GM21526 (cell line): ENCODE measurements around the gene FBXL4.

Experiments used
- ATAC-seq: cut with Tn5 transposase; IDR thresholded peaks from one replicate; pipeline ENCODE4 v1.9.1; 2021; ENCODE audit warnings: moderate library complexity; ENCODE audit not compliant: unreplicated experiment, low FRiP score

Gene FBXL4

DNA sequence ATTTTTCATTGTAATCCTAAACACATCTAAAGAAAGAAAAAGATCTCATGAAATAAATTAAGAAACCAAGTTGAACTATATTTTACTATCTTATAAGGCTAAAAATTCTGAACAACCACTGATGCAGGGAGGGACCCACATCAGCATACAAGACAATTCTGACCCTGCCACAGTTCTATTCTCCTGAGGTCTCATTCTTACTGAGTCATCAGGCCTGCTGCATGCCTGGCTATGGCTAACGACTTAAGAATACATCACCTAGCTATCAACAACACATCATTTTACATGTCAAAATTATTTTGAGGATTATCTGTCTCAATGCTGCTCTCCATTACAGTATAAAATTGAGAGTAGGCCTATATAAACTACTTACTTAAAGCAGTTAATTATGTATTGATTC, 52.9 kb downstream of the FBXL4 start:
- ATAC-seq, result no peak

GRCh38 chr6:98887650-98888049, 60.1 kb downstream of the FBXL4 start:
- no peak for ATAC-seq

DNA sequence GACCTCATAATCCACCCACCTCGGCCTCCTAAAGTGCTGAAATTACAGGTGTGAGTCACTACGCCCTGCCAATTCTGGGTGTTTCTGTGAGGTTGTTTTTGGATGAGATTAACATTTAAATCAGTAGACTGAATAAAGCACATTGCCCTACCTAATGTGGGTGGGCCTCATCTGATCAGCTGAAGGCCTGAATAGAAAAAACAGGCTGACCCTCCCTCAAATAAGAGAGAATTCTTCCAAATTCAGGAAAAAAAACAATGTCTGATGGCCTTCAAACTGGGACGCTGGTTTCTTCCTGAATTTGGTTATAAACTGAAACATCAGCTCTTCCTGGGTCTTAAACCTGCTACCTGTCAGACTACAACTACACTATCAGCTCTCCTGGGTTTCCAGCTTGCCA, 62.4 kb downstream of the FBXL4 start:
- ATAC-seq, result no peak

- peak; percentile 85 for ATAC-seq
These were observed 67.3 kb downstream of the FBXL4 start for GRCh38 chr6:98880486-98880885.

- no peak for ATAC-seq
These were observed 70.5 kb downstream of the FBXL4 start for GRCh38 chr6:98877250-98877649.

DNA sequence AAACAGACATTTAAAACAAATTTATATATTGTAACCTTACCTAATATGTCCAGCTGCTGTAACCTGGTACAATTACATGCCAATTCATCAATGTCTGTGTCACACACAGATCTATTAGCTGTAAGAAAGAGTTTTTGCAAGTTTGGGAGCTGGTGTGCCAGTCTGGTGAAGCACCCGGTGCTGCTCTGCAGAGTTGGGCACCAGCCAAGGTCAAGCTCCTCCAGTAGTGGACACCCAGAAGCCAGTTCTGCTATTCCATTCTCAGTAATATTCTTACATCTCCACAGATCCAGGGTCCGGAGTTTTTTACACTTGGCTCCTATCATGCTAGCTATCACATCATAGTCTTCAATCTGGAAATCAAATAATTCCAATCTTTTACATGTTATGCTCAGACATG, 72.4 kb downstream of the FBXL4 start:
- no peak for ATAC-seq

GRCh38 chr6:98871821-98872220, 75.9 kb downstream of the FBXL4 start:
- ATAC-seq, result no peak

DNA sequence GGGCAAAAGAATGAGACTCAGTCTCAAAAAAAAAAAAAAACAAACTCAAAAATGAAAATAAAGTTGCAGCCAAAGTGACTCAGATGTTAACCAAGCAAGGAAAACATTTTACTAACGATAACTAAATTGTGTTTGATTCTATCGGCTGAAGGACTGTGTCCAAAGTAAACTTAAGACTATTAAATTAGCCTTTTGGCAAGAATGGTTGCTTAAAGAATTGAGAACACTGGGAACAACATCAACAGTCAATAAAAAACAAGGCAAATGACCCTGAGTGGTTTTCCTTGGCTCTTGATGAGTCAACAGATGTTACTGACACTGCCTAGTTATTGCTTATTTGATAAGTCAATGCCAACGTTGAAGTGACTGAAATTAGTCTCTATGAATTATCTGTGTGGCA, 76.7 kb downstream of the FBXL4 start:
- no peak for ATAC-seq

DNA sequence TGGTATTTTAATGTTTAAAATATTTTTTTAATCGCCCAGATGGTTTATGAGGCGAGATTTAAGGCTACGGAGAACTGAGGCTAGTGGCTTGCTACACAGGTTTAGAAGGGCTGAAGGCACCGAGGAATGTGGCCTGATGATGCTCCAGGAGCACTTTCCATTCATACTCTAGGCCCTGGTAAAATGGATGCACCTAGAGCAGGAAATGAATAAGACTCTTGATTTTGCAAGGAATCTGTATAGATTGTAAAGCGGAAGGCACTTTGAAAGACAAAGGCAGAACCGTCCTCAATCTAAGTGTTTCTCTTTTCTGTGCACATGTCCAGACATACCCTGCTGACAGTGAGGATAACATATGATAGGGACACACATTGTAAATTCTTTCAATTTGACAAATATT, 83.2 kb downstream of the FBXL4 start:
- ATAC-seq, result no peak

DNA sequence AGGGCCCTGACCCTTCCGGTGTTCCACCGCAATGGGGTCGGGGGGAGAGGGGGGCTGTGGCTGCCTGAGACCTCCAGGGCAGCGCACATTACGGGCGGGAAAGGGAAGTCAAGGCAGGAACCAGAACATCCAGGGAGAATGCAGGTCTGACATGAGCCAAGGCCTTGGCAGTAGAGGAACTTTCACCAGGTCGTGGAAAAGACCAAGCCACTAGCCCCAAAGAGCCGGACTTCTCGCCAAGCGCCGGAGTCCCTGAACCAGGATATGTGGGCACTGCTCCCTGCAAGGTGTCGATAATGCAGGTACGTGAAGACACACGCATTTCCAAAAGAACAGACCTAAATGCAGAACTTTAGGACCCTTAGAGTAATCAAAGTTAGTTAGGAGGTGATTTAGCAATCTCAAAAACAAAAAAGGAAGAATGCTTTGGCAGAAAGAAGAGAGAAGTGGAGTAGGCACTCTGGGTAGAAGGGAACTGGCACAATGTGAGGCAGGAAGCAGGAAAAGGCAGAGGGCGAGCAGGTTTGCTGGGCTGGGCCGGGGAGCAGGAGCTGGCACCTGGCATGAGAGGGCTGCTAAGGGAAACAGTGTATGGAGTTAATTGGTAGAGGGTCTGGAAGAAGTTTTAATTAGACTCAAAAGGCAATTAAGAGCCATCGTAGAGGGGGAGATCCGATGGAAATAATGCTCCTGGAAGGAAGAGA, 99.1 kb downstream of the FBXL4 start:
- no peak for ATAC-seq

DNA sequence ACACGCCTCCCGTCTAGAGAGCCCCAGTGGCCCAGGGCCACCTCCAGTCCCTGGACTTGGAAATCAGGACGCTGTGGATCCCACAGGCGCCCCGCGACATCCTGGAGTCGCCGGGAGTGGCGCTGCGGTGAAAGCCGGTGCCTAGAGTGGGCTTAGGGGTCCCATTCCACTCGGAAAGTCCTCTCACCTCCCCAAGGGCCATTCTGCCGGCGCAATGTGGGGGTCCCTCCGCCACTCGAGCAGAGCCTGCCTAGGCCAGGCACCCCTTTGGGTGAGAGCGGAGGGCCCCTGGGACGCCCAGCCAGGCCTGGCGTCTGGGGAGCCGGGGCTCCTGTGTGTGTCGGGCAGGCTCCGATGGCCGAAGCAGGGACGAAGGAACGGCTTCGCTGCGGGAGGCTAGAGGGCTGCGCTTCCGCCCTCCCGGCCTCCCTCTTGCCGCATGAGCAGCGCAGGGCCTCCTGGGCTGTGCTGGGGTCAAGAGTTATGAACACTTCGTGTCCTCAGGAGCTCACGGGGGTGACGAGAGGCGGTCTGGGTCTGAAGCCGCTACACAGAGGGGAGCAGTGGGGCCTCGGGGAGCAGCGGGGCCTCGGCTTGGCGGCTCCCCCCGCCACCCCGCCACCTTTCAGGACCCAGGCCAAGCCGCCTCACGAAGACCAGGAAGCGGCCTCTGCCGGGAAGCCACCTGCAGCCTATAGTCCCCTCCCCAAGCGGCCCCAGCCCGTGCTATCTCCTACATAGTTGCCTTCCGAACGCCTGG, 99.8 kb downstream of the FBXL4 start:
- ATAC-seq, result no peak

DNA sequence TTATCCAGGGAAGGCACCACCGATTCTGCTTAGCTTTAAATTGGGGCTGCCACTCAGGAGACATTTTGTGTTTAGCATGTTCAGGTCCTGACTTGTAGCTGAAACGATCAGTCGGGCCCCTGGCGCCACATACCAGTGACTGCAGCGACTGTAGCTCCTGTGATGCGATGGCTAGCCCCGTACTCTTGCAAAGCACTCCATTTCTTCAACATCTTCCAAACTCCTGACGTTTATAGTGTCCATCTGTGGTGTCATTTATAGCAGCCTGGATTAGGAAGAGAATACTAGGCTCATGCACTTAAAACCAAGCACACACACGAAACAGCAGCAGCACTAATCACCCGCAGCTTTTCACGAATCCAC, 100.3 kb downstream of the FBXL4 start:
- ATAC-seq, result no peak

- ATAC-seq, result no peak
These were observed 101.7 kb downstream of the FBXL4 start for GRCh38 chr6:98846021-98846380.

GRCh38 chr6:98845211-98846020, 102.3 kb downstream of the FBXL4 start:
- ATAC-seq, result peak; percentile 57

DNA sequence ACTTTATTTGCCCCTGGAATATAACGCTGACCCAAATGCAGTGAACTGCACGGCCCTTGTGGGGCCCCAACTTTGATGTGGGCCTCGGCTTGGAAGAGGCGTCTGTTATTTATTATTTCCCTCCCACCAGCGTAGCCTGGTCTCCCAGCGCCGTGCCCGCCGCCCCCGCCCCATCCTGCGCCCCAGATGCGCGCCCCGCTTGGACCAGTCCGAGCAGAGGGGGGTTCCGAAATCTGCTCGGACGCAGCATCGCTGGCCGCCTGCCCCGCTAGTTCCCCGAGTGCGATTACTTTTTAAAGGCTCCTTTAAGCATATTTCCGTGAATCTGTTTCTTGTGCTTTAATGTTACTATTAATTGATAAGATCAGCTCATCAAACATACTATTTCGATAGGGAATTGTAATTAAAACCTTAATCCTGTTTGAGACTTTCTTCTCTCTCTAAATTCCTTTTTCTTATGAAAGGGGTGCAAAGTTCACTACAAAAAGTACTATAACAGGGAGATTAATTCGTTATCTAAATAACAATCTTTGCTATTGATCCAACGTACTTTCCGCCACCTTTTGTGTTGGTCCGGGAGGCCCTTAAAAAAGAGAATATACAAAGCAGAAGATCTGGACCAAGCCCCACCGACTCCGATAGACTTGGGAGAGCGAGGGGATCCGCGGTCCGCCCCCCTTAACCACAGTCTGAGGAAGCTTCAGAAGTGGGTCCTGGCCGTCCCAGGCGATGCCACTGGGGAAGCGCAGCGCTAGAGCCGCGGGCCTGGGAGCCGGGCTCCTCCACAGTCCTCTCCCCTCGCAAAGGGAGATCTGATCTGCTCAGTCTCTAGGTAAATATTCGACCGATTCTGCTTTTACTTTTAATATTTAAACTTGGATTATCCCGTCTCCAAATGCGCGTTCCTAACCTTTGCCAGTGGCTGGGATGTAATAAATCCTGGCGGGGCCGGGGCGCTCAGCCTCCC, 103.2 kb downstream of the FBXL4 start:
- no peak for ATAC-seq

DNA sequence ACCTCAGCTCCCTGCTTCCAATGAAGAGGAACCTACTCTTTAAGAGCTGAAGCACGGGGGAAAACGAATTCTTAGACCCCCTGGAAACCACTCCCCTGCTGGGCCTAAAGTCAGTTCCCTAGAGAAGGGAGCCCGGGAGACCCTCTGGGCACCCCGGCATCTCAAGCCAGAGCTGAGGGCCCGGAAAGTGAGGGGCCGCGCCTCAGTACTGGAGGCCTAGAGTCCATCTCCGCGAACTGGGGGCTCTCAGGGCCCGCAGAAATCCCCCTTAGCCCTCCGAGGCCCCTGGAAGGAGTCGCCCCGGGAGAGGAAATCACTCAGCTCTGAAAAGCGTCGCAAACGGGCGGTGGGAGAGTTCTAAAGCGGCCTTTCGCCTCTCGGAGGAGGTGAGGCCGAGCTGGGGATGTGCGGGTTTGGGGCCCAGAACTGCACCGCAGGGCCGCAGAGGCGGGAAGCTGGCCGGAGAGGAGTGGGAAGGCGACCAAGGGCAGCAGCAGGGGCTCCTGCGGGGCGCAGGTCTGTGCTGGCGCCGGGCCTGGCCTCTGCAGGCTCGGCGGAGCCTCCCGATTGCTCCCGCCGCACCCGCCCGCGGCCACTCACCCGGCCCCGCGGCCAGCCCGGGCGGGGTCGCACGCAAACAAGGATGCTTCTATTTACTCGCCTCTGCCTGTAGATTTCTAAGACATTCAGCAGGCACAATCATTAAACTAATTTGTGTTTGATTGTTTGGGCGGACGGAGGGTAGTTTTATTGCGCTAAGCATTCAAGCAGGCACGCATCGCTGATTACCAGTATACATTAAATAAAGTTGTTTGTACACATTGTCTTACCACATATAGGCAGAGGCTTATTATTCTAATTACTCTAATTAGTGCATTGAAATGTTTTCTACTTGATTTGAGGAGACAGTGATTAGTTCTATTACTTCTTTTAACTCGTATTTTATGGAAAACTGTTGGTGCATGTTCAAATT, 104.2 kb downstream of the FBXL4 start:
- ATAC-seq, result no peak

DNA sequence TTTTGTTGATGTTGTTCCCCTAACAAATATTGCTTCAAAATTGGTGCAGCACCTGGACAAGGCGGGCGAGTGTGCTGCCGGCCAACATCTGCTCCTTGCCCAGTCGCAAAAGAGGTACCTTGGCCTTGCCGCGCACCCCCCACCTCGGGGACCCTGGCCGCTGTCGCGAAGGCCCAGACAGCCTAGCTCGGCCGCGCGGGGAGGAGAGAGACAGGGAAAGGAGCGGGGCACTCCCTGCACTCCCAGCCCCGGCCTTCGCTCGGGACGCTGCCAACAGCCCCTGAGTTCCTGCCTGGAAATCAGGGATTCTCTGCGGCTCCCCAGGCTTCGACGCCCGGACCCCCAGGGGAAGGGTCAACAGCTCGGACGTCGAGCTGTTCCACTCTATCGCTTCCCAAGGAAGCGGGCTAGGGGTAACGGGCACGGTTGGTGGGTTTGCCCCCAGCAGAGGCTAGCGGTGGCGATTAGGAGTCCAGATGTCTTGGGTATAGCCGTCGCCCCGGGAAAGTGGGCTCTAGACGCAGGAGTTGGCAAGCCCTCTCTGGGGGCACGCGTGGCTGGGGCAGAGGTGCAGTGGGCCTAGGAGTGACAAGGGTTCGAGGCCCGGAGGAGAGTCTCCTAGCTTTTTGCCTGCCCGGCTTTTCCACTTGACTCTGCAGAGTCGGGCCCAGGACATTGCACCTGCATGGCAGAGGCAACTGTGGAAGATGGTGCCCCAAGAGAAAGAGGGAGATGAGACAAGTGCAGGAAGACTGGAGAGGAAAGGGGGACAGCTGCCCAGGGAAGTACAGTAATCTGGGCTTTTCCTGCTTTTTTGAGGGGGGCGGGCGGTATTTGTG, 105.2 kb downstream of the FBXL4 start:
- no peak for ATAC-seq

DNA sequence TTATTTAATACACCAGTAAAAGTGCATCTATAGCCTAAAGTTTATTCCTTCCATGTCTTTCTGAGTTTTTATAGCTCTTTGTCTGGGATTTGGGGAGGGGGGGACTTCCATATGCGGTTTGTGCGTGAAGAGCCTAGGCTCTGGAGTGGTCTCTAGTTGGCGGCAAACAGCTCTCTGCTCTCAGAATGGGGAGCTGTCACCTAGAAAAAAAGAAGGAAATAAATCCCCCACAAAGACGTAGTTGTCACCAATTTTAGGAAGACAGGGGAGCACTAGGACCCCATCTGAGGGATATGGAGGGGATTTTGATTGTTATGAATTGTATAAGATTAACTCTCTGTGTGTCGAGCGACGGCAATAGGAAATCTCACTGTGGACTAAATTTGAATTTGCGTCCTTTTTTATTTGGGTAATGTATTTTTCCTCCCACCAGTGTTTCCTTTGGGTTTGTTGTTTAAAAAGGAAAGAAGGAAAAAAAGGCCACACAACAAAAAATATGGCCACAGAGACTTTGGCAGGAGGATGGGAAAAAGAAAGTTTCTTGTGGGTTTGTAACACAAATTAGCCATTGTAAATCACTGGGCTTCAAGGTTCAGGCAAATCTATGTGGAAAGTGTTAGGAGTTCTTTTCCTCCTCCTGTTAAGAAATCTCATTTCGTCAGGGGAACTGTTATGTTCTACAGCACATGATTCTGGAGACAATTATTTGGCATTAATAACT, 106.0 kb downstream of the FBXL4 start:
- no peak for ATAC-seq
